Keratinocyte (primary cell): ENCODE results near the gene NKX2-3. TPM values are rescaled to one million over a fixed set of nuclear protein-coding genes. Genes with fewer than 3 reads are reported as not detected.

Source experiments
- DNase-seq: peaks from one replicate; pipeline ENCODE4 v3.0.0-alpha.2; 2011; ENCODE audit warnings: low read depth, missing footprints, low spot score
- FAIRE-seq: peaks from 2 replicates; lab custom pipeline; 2011; peaks lifted over from hg19 to GRCh38; lab: Jason Lieb, UNC
- H2AFZ ChIP-seq: 2 replicates; pipeline ENCODE4 v1.6.0; 2012; ENCODE audit warnings: low read length, control low read depth, inconsistent platforms; ENCODE audit not compliant: control insufficient read depth
- H3K27ac ChIP-seq: 2 replicates; pipeline ENCODE4 v1.5.1; 2011; ENCODE audit warnings: low read length; ENCODE audit not compliant: control insufficient read depth, insufficient read depth
- H3K27me3 ChIP-seq: 3 replicates; pipeline ENCODE4 v1.6.0; 2011; ENCODE audit warnings: low read length; ENCODE audit not compliant: control insufficient read depth, insufficient read depth; ENCODE audit errors: extremely low read depth
- H3K36me3 ChIP-seq, 2 experiments: 2 replicates in 1 of 2; 3 replicates in 1 of 2; pipeline ENCODE4 v1.5.1; 2011; ENCODE audit warnings: low read length in 2 of 2, mild to moderate bottlenecking in 1 of 2; ENCODE audit not compliant: control insufficient read depth in 2 of 2, insufficient read depth in 2 of 2; ENCODE audit errors: extremely low read depth in 1 of 2
- H3K4me1 ChIP-seq: 3 replicates; pipeline ENCODE4 v1.5.1; 2011; ENCODE audit warnings: low read length; ENCODE audit not compliant: control insufficient read depth, insufficient read depth; ENCODE audit errors: extremely low read depth
- H3K4me2 ChIP-seq: 3 replicates; pipeline ENCODE4 v1.6.0; 2011; ENCODE audit warnings: low read depth, low read length; ENCODE audit not compliant: control insufficient read depth, insufficient read depth; ENCODE audit errors: extremely low read depth
- H3K4me3 ChIP-seq, 3 experiments: fragments of 200-600 bp in 1 of 3; sonication (generic) in 1 of 3; 2 replicates in 2 of 3; 3 replicates in 1 of 3; pipeline ENCODE4 v1.5.1; 2011 to 2016; ENCODE audit warnings: low read length in 3 of 3, mild to moderate bottlenecking in 3 of 3, control low read depth in 2 of 3, inconsistent platforms in 1 of 3, low read depth in 1 of 3, mixed read lengths in 1 of 3, mixed run types in 1 of 3, moderate library complexity in 1 of 3; ENCODE audit not compliant: control insufficient read depth in 2 of 3, insufficient read depth in 2 of 3; ENCODE audit errors: extremely low read depth in 1 of 3
- H3K79me2 ChIP-seq: 2 replicates; pipeline ENCODE4 v1.6.0; 2012; ENCODE audit warnings: low read length; ENCODE audit not compliant: control insufficient read depth, insufficient read depth
- H3K9ac ChIP-seq: 3 replicates; pipeline ENCODE4 v1.6.0; 2011; ENCODE audit warnings: low read length; ENCODE audit not compliant: control insufficient read depth, insufficient read depth; ENCODE audit errors: extremely low read depth
- H3K9me1 ChIP-seq: 3 replicates; pipeline ENCODE4 v1.6.0; 2011; ENCODE audit warnings: low read length; ENCODE audit not compliant: control insufficient read depth, insufficient read depth; ENCODE audit errors: extremely low read depth
- H3K9me3 ChIP-seq: 2 replicates; pipeline ENCODE4 v1.5.1; 2012; ENCODE audit warnings: low read depth, low read length; ENCODE audit not compliant: control insufficient read depth
- H4K20me1 ChIP-seq: 3 replicates; pipeline ENCODE4 v1.6.0; 2011; ENCODE audit warnings: low read length; ENCODE audit not compliant: control insufficient read depth, insufficient read depth; ENCODE audit errors: extremely low read depth
- CTCF ChIP-seq, 3 experiments: IDR thresholded peaks in 1 of 3; conservative IDR thresholded peaks in 1 of 3; optimal IDR thresholded peaks in 1 of 3; 2 replicates in 2 of 3; 3 replicates in 1 of 3; pipeline versions ENCODE3 to v1.5.1; 2011; ENCODE audit warnings: low read length in 3 of 3, mild to moderate bottlenecking in 3 of 3, moderate library complexity in 2 of 3, control low read depth in 1 of 3, inconsistent platforms in 1 of 3; ENCODE audit not compliant: insufficient read depth in 2 of 3; ENCODE audit errors: extremely low read depth in 1 of 3
- EZH2 ChIP-seq: IDR thresholded peaks from one replicate; pipeline ENCODE4 v1.6.1; 2012; ENCODE audit warnings: inconsistent platforms, mild to moderate bottlenecking, low read length, moderate library complexity
- dilution Hi-C: fragments of 300-500 bp; cut with MboI; formaldehyde crosslinking; loops from one replicate; pipeline ENCODE4 v1.7.0; 2020; ENCODE audit warnings: low sequenced_read_pairs; ENCODE audit not compliant: extremely low pct_ligation_motif_present
- polyA plus RNA-seq, 5 experiments: library from polyadenylated mRNA; depleted of rRNA in 3 of 5; stranded (reverse) in 3 of 5; stranded (forward) in 1 of 5; unstranded in 1 of 5; fragments of >200 nt; gene quantifications; 1 replicate in 1 of 5; 2 replicates in 3 of 5; 3 replicates in 1 of 5; pipeline versions ENCODE4 v1.2.1 to v1.2.3, GENCODE V29; 2011 to 2012; ENCODE audit warnings: missing spikeins in 2 of 5, low read depth in 1 of 5, low replicate concordance in 1 of 5

NKX2-3 gene
- polyA plus RNA-seq, 1 donor (not counting 4 experiments of a cell fraction or from before 2014, with no cell fraction given): not detected

GRCh38 chr10:99562631-99563030 lies 29.9 kb downstream of the NKX2-3 start:
- dilution Hi-C loops: no loop called here
- no peak overlapping the region for H3K4me3 ChIP-seq
- no peak for FAIRE-seq

GRCh38 chr10:99564361-99564760 lies 31.6 kb downstream of the NKX2-3 start:
- no peak for DNase-seq
- H3K36me3 ChIP-seq: no peaks in the 10 kb centered on the region
- no peak for TF ChIP-seq EZH2
- TF ChIP-seq CTCF (optimal IDR thresholded peaks at IDR 0.05 in 1 of 3, IDR thresholded peaks at IDR 0.05 in 1 of 3, conservative IDR thresholded peaks at IDR 0.05 in 1 of 3; ENCODE audit: extremely low read depth in 1 of 3, insufficient read depth in 2 of 3, low read length in 3 of 3): no peak
- no peaks in the 10 kb centered on the region for H3K27me3 ChIP-seq
- no peak overlapping the region for H3K27ac ChIP-seq
- dilution Hi-C loops: no loop called here
- H3K4me2 ChIP-seq: no peak overlapping the region
- H3K4me1 ChIP-seq: no peaks in the 10 kb centered on the region
- no peak overlapping the region for H2AFZ ChIP-seq
- no peaks in the 10 kb centered on the region for H3K9me1 ChIP-seq
- no peak for FAIRE-seq
- no peak overlapping the region for H3K9ac ChIP-seq
- no peaks in the 10 kb centered on the region for H3K9me3 ChIP-seq
- no peaks in the 10 kb centered on the region for H3K79me2 ChIP-seq
- no peak overlapping the region for H3K4me3 ChIP-seq
- H4K20me1 ChIP-seq: no peaks in the 10 kb centered on the region

More at GRCh38 chr10:99562631-99563030, 29.9 kb downstream of the NKX2-3 start:
- H3K9me1 ChIP-seq: no peaks in the 10 kb centered on the region
- no peaks in the 10 kb centered on the region for H3K79me2 ChIP-seq
- H3K9ac ChIP-seq: no peak overlapping the region
- no peaks in the 10 kb centered on the region for H3K27me3 ChIP-seq
- no peaks in the 10 kb centered on the region for H3K9me3 ChIP-seq
- TF ChIP-seq EZH2: no peak
- TF ChIP-seq CTCF (optimal IDR thresholded peaks at IDR 0.05 in 1 of 3, IDR thresholded peaks at IDR 0.05 in 1 of 3, conservative IDR thresholded peaks at IDR 0.05 in 1 of 3; ENCODE audit: extremely low read depth in 1 of 3, insufficient read depth in 2 of 3, low read length in 3 of 3): no peak
- H3K36me3 ChIP-seq: no peaks in the 10 kb centered on the region
- no peak overlapping the region for H2AFZ ChIP-seq
- H4K20me1 ChIP-seq: no peaks in the 10 kb centered on the region
- no peak overlapping the region for H3K27ac ChIP-seq
- H3K4me2 ChIP-seq: no peak overlapping the region
- DNase-seq: no peak
- H3K4me1 ChIP-seq: no peaks in the 10 kb centered on the region
